GM10847 (cell line): ENCODE measurements around the gene CAPRIN1.

Source experiments
- POLR2A ChIP-seq: IDR thresholded peaks from 2 replicates; pipeline ENCODE4 v1.6.1; 2011; ENCODE audit not compliant: insufficient read length; ENCODE audit errors: extremely low read depth

The CAPRIN1 gene

DNA sequence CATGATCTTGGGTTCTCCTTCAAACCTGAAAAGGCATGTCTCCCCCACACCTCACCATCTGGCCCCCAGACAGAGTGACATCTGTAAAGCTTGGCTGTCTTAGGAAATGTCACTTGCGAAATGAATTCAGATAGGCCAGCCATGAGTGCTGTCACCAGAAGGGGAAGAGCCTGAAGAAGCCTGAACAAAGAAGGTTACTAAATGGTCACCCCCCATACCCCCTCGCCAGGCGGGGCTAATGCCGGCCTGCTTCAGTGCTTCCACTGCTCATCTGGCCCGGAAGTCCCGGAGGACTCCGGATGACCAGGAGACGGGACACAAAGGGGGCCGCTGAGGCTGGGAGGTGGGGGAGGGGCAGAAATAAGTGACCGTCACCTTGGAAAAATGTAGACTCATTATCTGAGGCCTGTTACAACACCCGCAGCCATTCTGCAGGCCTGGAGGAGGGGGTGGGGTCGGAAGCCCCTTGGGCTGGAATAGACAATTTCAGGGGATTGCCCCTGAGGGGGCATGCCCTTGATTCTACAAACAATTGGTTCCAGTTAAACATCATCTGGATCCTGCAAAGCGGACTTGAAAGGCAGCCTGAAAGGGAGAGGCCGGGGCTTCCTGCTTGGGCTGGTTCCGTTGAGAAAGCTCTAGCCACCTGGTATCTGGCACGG, 97.1 kb downstream of the CAPRIN1 start:
- TF ChIP-seq POLR2A: no peak

DNA sequence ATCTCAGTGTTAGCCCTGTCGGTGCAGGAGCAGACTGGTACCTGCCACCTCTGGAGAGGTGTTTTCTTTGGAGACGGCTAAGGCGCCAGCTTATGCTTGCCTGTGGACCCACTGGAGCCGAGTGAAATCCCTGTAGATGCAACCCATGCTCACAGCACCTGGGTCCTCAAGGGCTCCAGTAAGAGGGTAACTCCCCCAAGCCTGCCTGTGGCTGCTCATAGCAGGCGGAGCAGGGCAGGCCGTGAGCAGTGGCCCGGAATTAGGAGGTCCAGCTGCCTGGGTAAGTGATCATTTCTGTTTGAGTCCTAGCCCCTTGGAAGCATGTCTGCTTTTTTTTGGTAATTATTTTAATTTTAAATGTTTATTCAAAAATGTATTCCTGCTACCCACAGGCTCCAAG, 97.7 kb downstream of the CAPRIN1 start:
- no peak for TF ChIP-seq POLR2A

DNA sequence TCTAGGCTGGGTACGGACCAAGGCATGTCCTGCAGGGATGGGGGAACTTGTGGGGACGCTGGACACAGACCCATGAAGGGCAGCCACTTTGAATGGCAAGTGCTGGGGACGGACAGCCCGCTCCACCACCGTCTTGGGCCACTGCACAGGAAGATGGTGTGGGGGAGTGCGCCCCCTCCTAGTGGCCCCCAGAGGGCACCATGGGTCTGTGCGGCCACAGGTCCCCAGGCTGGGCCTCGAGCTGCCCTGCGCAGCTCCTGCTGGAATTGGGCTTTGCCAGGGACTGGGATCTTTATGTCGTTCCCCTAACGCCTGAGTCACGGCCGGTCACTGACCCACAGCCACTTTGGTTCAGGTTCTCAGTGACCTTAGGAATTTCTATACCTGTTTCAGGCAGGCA, 98.3 kb downstream of the CAPRIN1 start:
- no peak for TF ChIP-seq POLR2A

DNA sequence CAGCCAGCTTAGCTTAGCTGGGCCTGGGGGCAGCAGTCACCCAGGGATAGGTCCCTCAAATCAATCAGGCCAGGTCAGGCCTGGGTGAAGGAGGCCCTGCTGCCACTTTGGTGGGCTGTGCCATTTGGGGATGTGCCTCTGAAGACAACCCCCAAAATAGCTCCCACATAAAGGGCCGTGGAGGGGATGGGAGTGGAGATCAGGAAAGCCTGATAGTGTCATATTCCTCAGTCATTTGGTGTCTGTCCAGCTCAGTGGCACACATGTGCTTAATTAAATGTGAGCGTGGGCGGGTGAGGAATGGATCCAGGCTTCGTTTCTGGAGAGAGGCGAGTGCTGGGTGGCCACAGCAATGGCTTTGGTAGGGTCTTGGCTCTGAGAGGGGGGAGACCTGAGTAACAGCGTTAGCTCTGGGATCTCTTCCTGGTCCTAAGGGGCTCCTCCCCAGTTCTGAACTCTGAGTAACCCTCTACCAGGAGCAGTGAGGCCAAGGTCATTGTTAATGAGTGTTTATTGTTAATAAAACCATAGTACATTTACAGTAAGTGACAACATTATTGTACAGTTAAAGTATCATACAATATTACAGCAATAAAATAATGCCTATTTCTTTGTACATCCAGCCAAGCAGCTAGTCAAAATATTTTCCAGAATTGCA, 99.1 kb downstream of the CAPRIN1 start:
- TF ChIP-seq POLR2A: no peak
